B cell (primary cell): ENCODE results near the gene SYCP3.

Experiments used
- EZH2 ChIP-seq: IDR thresholded peaks from 2 replicates; pipeline ENCODE4 v1.6.1; 2012; ENCODE audit warnings: borderline replicate concordance, low read depth, mild to moderate bottlenecking, moderate library complexity, low read length; ENCODE audit not compliant: insufficient read depth, poor library complexity, severe bottlenecking
- TF ChIP-seq, protein P1 (sequence below): fragments of 200-600 bp; IDR thresholded peaks from one replicate; pipeline ENCODE4 v1.8.0; 2022; ENCODE audit warnings: antibody characterized with exemption, mild to moderate bottlenecking

DNA sequence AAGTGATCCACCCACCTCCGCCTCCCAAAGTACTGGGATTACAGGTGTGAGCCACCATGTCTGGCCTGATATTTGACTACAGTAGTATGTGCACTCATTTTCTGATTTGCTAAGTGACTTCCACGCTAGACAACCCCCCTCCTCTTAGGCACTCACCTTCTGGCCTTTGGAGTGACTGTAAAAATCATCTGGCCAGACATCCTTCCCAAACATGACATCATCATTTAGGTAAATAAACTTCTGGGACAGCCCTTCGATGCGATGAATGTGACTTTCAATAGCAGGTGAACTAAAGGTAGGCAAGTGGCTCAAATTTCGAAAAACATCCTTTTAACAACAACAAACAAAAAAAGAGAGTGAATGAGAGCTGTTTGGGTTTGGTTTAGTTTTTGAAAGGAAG lies 30.6 kb upstream of the SYCP3 start:
- TF ChIP-seq, protein P1, sequence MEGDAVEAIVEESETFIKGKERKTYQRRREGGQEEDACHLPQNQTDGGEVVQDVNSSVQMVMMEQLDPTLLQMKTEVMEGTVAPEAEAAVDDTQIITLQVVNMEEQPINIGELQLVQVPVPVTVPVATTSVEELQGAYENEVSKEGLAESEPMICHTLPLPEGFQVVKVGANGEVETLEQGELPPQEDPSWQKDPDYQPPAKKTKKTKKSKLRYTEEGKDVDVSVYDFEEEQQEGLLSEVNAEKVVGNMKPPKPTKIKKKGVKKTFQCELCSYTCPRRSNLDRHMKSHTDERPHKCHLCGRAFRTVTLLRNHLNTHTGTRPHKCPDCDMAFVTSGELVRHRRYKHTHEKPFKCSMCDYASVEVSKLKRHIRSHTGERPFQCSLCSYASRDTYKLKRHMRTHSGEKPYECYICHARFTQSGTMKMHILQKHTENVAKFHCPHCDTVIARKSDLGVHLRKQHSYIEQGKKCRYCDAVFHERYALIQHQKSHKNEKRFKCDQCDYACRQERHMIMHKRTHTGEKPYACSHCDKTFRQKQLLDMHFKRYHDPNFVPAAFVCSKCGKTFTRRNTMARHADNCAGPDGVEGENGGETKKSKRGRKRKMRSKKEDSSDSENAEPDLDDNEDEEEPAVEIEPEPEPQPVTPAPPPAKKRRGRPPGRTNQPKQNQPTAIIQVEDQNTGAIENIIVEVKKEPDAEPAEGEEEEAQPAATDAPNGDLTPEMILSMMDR, result no peak
- no peak for TF ChIP-seq EZH2
